GM19452 (cell line): ENCODE measurements around the gene GPHN.
"Not testable (repeated sequence)": the region's sequence is repeated elsewhere in the genome, so short reads cannot be mapped to it uniquely, and the experiment has no call there.

ENCODE experiments used
- ATAC-seq: cut with Tn5 transposase; IDR thresholded peaks from one replicate; pipeline ENCODE4 v1.9.1; 2021; ENCODE audit not compliant: unreplicated experiment

Gene GPHN

DNA sequence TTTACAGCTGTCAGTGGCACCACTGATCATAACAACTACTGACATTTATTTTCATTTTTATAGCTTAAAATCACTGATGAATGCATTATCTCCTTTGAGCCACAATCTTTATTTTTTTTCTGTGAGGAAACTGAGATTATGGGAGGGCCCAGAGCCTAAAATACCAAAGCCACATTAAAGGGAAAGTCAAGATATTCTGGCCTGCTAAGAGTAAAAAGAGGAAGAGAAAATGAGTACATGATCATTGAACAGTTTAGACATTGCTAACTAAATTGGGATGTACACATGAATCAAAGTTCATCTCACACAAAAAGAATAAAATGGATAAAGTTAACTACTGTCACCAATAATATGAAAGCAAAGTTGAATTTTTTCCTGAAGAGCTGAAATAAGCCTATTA, 510.8 kb downstream of the GPHN start:
- no peak for ATAC-seq

DNA sequence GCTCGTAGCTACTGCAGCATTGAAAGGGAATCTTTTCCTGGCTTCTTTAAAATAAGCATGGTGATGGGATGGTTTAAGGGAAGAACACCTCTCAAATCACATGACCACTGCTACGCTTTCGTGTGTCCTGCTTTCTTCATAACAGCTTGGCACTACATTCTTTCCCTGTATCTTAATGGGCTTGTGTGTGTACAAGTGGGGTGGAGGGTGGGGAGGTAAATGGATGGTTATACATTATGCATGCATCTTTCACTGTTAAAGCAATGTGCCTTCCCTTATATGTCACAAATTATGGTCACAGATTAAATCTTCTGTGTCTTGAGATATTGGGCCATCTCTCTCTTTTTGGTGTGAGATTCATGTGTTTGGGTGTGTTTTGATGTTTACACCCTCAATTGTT, 511.8 kb downstream of the GPHN start:
- no peak for ATAC-seq

DNA sequence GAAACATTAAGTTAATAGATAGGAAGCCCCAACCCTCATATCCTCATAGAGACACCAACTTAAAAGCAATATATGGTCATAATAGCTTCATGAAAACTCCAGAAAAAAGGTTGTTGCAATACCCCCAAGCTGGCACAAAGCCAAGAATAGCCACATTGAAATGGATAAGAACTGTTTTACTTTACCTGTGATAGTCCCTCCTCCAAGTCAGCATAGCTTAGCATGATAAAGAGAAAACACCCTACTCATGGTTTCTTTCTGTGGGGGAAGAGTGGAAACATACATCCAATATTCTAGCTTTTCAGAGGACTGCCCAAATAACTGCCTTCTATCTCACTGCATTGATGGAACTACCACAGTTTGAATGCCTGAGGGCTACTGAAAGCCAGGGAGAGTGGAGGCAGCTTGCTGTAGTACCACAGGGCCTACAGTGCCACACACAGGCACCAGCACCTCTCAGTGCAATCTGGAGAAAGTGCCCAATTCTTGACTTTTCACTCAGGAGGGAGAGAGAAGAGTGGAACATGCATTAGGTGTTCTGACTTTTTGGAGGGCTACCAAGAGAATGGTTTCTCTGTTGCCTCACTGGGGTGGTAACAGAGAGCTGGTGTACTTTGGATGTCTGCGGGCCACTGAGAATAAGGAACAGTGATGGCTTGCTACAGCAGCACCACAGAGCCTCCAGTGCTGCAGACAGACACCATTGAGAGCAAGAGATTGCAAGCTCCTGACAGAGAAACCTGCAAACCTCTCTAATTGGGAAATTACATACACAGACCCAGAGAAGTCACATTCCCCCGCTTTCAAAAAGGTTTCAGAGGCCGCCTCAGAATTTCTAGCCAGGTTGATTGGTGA, 524.2 kb downstream of the GPHN start:
- ATAC-seq, result no peak

DNA sequence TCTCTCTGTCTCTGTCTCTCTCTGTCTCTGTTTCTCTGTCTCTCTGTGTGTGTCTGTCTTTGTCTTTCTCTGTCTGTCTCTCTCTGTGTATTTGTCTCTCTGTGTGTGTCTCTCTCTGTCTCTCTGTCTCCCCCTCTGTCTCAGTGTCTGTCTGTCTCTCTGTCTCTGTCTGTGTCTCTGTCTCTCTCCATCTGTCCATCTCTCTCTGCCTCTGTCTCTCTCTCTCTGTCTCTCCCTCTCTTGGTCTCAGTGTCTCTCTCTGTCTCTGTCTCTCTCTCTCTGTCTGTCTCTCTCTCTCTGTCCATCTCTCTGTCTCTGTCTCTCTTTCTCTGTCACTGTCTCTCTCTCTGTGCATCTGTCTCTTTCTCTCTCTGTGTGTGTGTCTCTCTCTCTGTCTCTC, 537.5 kb downstream of the GPHN start:
- ATAC-seq, result no peak

DNA sequence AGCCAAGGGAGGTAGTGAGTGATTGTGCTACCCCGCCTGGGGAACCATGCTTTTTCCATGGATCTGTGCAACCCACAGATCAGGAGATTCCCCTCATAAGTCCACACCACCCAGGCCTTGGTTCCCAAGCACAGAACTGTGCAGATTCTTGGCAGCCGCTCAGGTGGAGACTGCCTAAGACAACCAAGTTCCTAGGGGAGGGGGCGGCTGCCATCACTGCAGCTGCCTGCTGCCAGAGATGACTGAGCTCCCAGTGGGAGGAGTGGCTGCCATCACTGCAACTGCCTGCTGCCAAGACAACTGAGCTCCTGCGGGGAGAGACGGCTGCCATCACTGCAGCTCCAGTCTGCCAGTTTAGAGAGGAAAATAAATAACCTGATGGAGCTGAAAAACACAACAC, 542.9 kb downstream of the GPHN start:
- no peak for ATAC-seq

DNA sequence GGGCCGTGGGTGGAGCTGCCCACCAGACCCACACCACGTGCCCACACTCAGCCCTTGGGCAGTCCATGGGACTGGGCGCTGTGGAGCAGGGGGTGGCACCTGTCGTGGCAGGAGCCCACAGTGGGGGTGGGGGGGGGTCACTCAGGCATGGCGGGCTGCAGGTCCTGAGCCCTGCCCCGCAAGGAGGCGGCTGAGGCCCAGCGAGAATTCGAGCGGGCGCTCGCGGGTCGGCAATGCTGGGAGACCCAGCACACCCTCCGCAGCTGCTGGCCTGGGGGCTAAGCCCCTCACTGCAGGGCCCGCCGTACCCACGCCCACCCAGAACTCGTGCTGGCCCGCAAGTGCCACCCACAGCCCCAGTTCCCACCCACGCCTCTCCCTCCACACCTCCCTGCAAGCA, 548.7 kb downstream of the GPHN start:
- ATAC-seq, result no peak

DNA sequence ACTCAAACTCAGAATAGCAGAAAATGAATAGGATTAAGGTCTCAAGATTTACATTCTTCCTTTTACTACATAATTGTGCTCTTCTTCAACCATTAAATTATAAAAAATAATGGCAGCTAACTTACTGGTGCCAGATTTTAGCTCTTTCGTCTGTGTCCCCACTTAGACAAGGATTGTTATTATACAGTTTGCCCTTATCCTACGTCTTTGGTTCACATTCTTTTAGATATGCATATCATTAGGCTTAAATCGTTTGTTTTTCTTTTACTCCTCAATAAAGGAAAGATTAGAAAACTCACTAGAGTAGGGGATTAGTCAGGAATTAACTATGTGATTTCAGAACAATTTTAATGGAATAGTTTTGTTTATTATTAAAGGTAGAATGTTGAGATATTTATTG, 551.6 kb downstream of the GPHN start:
- ATAC-seq, result no peak

DNA sequence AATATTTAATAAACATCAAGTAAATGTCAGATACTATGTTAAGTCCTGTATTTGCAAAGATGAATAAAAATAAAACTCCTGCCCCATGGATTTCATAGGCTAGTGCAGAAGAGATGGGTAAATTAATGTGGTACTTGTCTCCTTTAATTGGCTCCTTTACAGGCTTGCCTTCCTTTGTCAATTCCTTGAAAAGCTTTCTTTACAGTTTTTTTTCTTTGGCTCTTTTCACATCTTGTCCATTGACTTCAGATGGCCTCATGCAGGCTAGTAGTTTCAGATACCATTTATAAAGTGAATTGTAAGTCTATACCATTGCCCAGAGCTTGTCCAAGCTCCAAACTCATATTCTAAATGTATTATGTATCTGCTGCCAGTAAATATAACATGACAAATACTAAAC, 552.6 kb downstream of the GPHN start:
- ATAC-seq, result no peak

DNA sequence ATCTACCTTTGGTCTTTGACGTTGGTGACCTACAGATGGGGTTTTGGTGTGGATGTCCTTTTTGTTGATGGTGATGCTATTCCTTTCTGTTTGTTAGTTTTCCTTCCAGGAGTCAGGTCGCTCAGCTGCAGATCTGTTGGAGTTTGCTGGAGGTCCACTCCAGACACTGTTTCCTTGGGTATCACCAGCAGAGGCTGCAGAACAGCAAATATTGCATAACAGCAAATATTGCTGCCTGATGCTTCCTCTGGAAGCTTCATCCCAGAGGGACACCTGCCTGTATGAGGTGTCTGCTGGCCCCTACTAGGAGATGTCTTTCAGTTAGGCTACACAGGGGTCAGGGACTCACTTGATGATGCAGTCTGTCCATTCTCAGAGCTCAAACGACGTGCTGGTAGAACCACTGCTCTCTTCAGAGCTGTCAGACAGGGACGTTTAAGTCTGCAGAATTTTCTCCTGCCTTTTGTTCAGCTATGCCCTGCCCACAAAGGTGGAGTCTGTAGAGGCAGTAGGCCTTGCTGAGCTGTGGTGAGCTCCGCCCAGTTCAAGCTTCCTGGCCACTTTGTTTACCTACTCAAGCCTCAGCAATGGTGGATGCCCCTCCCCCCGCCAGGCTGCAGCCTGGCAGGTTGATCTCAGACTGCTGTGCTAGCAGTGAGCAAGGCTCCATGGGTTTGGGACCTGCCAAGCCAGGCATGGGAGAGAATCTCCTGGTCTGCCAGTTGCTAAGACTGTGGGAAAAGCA, 559.3 kb downstream of the GPHN start:
- not testable (repeated sequence) for ATAC-seq

DNA sequence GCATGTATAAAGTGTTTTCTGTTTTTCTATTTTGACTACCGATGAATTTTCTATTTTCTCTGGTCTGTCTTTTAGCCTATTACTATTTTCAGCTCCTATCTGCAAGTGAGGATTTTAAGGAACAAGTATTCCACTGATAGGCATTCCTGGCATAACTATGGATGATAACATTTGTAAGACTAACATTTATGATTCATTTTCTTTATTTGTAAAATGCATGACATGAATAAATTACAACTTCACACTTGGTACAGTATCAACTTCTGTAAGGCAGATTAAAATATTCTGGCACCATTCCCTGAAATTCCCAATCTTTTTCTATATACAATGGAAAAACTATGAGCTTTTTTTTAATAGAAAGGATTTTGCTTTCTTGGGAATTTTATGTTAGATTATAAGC, 560.3 kb downstream of the GPHN start:
- ATAC-seq, result no peak

DNA sequence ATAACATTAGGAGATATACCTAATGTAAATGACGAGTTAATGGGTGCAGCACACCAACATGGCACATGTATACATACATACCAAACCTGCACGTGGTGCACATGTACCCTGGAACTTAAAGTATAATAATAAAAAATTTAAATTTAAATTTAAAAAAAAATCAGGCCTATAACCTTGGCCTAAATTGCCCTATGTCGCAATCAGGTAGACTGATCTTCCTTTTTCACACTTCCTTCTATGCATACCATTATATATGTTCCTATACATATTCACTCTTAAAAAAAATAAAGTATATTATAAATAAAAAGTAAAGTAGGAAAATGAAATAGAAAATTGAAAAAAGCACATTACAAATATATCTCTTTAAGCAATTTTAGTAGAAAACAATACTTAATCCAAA, 563.6 kb downstream of the GPHN start:
- no peak for ATAC-seq

DNA sequence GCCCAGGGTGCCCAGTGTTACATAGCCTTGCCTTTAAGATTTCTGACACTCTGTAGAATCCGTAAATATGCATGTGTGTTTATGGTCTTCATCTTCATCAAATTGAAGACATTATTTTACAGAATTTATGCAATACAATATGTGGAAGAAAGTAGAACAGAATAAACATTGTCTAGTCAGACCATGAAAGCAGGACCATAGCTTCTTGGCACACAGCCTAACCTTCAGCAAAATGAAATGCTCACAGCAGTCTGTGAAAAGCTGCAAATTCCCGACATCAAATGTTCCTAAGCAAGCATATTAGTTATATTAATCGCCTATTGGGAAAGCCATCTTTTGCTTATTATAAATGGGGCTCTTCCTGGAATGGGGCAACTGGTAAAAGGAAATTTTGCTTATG, 570.0 kb downstream of the GPHN start:
- no peak for ATAC-seq

DNA sequence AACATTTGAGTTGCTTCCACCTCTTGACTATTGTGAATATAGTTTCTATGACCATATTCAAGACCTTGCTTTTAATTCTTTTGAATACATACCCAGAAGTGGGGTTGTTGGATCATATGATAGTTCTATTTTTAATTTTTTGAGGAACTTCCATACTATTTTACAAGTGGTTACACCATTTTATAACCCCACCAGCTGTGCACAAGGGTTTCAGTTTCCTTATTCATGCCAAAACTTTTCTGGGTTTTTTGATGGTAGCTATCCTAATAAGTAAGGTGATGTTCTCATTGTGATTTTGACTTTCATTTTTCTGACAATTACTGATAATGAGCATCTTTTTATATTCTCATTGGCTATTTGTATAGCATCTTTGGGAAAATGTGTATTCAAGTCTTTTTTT, 571.9 kb downstream of the GPHN start:
- ATAC-seq, result no peak

DNA sequence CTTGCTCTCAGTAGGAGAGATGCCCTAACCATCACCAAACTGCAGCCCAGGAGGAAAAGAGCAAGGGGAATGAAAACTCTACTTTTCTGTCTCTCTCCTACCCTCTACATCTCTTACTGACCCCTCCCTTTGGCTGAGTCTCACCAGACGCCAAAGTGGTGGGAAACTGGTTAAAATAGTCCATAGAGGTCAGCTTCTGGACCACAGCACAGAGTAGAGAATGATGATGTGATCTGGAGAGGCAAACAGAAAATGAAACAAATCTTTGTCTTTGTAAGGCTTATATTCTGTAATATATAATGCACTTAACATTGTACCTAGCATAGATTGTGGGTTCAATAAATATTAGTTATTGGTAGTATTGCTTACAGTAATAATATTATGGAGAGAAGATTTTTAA, 600.3 kb downstream of the GPHN start:
- no peak for ATAC-seq

DNA sequence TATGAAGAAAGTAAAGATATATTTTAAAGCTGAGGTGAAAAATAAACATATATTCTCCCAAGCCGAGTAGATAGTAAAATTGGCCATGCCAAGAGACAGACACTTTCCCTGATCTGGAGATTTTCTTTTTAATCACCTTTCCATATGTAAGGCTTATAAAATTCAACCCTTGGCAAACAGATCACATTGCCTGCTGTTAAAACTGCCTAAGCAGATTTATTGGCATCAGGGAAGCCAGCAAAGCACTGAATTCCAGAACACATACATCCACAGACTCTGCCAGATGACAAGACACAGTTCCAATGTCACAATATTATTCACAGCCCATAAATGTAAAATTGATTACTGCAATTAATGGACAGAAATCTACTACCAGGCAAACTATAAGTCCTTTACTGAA, 603.1 kb downstream of the GPHN start:
- ATAC-seq, result no peak

DNA sequence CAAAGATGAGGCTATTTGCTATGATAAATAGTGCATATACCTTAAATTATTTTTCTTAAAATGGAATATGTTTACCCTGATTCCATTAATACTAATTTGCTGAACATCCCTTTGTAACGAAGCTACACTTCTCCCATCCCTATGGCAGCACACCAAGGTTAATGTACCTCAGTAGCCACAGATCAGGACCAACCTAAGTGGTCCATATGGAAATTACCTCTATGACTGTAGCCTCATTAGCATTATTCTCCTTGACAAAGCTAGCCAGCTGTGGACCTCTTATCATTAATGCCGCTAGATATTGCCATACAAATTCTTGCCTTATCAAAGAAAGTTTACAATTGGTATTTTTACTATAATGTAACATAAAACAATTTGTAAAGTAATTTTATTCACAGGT, 604.4 kb downstream of the GPHN start:
- ATAC-seq, result no peak

DNA sequence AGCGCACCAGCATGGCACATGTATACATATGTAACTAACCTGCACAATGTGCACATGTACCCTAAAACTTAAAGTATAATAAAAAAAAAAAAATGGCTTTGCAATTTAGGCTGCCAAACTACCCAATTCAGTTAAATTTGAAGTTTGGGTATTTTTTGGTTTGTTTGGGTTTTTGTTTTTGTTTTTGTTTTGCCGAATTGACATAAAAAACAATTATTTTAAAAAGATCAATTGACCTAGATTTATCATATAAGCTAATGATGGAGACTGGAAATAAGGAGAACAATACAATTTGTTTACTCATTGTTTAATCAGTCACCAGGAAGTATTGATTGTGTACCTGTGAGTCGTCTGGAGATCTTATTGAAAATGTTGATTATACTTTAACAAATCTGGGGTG, 619.2 kb downstream of the GPHN start:
- no peak for ATAC-seq

DNA sequence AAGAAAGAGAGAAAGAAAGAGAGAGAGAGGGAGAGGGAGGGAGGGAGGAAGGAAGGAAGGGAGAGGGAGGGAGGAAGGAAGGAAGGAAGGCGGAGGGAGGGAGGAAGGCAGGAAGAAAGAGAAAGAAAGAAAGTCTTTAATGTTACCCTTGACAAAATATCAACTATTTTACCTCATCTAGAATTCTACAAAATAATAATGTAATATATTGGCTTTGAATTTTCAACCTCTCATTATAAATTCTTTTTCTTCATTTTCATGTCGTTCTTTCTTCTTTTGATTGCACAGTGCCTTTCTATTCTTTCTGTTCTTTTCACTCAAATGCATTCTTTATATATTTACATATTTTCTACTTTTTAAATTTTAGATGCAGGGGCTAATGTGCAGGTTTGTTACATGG, 621.8 kb downstream of the GPHN start:
- no peak for ATAC-seq

DNA sequence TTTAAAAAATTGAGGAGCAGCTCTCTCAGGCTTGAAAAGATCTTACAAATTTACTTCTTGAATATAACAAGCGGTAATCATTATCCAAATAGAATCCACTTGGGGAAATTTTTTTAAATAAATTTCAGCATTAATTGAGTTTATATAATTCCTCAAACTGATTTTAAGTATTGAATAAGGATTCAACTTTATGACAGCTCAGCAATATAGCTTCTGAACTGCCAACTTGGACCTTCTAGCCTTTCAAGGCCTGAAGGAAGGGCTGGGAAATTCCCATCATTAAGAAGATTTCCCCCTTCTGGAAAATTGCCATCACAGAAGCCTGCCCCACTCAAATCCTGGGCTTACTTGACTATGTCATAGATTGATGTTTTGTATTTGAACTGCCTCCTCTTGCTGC, 623.7 kb downstream of the GPHN start:
- ATAC-seq, result no peak

DNA sequence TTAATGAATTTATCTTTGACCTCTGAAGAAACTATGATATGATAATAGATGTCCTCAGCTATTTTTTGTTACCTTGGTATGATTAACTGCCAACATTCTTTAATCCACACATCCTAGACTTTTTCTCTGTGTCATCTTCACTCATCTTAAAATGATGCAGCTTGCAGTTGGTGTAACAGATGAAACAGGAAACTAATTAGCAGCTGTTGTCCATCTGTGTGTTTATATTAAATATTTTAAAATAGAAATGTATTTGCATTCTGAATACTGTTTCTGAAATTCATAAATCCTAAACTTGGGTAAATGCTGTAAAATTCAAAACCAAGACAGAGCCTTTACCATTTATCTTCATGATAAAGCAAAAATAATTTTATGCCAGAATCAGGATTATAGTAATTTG, 625.2 kb downstream of the GPHN start:
- ATAC-seq, result no peak

DNA sequence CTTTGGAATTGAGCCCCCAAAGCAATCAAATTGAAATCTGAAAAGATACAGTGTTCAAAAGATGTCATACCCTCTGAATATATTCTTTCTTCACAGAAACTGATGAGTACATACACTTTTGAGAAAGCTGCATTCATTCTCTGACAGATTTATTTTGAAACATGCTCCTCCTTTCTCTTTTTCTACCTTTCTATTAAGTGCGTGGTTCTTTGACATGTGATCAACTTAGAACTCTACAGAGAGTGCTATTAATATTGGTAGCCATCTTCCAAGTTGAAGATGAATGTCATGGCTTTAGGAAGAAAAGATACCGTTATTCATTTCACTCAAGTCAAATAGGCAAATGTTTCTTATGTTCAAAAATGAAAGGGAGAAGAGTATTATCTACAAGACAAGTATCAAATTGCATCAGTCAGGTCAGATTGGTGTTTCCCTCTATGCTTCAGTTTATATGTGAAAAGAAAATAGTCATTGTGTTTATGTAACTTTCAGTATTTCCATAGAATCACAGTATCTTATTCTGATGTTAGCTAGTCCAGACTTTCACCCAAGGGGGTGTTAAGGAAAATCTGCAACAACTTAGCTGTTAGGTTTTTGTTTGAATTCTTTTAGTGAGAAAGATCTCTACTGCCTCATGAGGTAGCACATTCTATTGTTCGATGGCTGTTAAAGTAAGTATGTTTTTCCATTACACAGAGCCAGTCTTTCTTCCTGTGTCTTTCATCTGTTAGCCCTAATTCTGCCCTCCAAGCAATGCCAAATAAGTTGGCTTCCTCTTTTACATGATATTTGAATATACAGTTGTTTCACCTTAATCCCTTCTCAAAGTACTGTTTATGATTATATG, 625.9 kb downstream of the GPHN start:
- no peak for ATAC-seq
